Endothelial cell of umbilical vein (primary cell): Measurements from ENCODE around the gene NFKBIE. TPM values are rescaled to one million over a fixed set of nuclear protein-coding genes. Genes with fewer than 3 reads are reported as not detected.

Experiments
- BruUV-seq: library from RNA; stranded (reverse); fragments of 400-500 nt; replicated peaks from 2 replicates; lab custom pipeline; 2021; lab: Mats Ljungman, UMichigan
- CTCF ChIA-PET: fragments of 300-600, 350-600 bp; sonication (Branson Sonifier 250); formaldehyde crosslinking; loops from one replicate; lab custom pipeline; 2021; ENCODE audit warnings: antibody characterized with exemption, inconsistent platforms; lab: Charles Lee
- POLR2A ChIA-PET: fragments of 300-600, 350-600 bp; sonication (Branson Sonifier 250); formaldehyde crosslinking; loops from one replicate; lab custom pipeline; 2021; ENCODE audit warnings: antibody characterized with exemption, inconsistent platforms; lab: Charles Lee
- DNase-seq: peaks from one replicate; pipeline ENCODE4 v3.0.0-alpha.2; 2011; ENCODE audit warnings: low read depth, low spot score
- FAIRE-seq: peaks from 2 replicates; lab custom pipeline; 2011; peaks lifted over from hg19 to GRCh38; lab: Jason Lieb, UNC
- H2AFZ ChIP-seq: 2 replicates; pipeline ENCODE4 v1.6.0; 2012; ENCODE audit warnings: low read depth, low read length, control low read depth, inconsistent platforms
- H3K27ac ChIP-seq: 2 replicates; pipeline ENCODE4 v1.5.1; 2011; ENCODE audit warnings: low read depth, mild to moderate bottlenecking, control low read depth, low read length, moderate library complexity; ENCODE audit not compliant: insufficient read depth
- H3K27me3 ChIP-seq, 2 experiments: 2 replicates each; pipeline versions ENCODE4 v1.6.0 to v1.6.1; 2011; ENCODE audit warnings: low read length in 2 of 2, mixed read lengths in 1 of 2; ENCODE audit not compliant: control insufficient read depth in 2 of 2, insufficient read depth in 2 of 2
- H3K36me3 ChIP-seq, 2 experiments: 2 replicates in 1 of 2; 3 replicates in 1 of 2; pipeline ENCODE4 v1.5.1; 2011; ENCODE audit warnings: low read length in 2 of 2, mild to moderate bottlenecking in 1 of 2, moderate library complexity in 1 of 2; ENCODE audit not compliant: control insufficient read depth in 2 of 2, insufficient read depth in 2 of 2; ENCODE audit errors: extremely low read depth in 1 of 2
- H3K4me1 ChIP-seq: 3 replicates; pipeline ENCODE4 v1.5.1; 2011; ENCODE audit warnings: mild to moderate bottlenecking, low read length; ENCODE audit not compliant: control insufficient read depth, insufficient read depth; ENCODE audit errors: extremely low read depth
- H3K4me2 ChIP-seq: 2 replicates; pipeline ENCODE4 v1.6.1; 2011; ENCODE audit warnings: low read length, control low read depth, mixed read lengths; ENCODE audit not compliant: insufficient read depth
- H3K4me3 ChIP-seq, 3 experiments: fragments of 200-600 bp in 1 of 3; sonication (generic), shearing (Covaris generic) in 1 of 3; replicated peaks in 1 of 3; 2 replicates each; pipeline ENCODE4 v1.5.1; 2011 to 2016; ENCODE audit warnings: control low read depth in 3 of 3, low read length in 3 of 3, mild to moderate bottlenecking in 2 of 3, inconsistent platforms in 1 of 3, low read depth in 1 of 3, moderate library complexity in 1 of 3; ENCODE audit not compliant: insufficient read depth in 1 of 3
- H3K79me2 ChIP-seq: 2 replicates; pipeline ENCODE4 v1.6.0; 2012; ENCODE audit warnings: low read length, inconsistent platforms; ENCODE audit not compliant: control insufficient read depth, insufficient read depth
- H3K9ac ChIP-seq: replicated peaks from 2 replicates; pipeline ENCODE3; 2011; ENCODE audit warnings: low read length, control low read depth; ENCODE audit not compliant: insufficient read depth; ENCODE audit errors: extremely low read depth
- H3K9me1 ChIP-seq: replicated peaks from 3 replicates; pipeline ENCODE4 v1.6.0; 2011; ENCODE audit warnings: mild to moderate bottlenecking, low read length; ENCODE audit not compliant: control insufficient read depth, insufficient read depth; ENCODE audit errors: extremely low read depth
- H3K9me3 ChIP-seq: replicated peaks from 2 replicates; pipeline ENCODE4 v1.5.1; 2012; ENCODE audit warnings: low read length, inconsistent platforms; ENCODE audit not compliant: control insufficient read depth, insufficient read depth
- H4K20me1 ChIP-seq: replicated peaks from 2 replicates; pipeline ENCODE3; 2011; ENCODE audit warnings: mild to moderate bottlenecking, low read length; ENCODE audit not compliant: control insufficient read depth, insufficient read depth; ENCODE audit errors: extremely low read depth
- CTCF ChIP-seq, 2 donors: IDR thresholded peaks; 1 replicate in 1 of 2; 2 replicates in 1 of 2; pipeline ENCODE4 v1.5.1; 2011; ENCODE audit warnings: low read length in 2 of 2, mild to moderate bottlenecking in 2 of 2, moderate library complexity in 2 of 2, control low read depth in 1 of 2, inconsistent platforms in 1 of 2, low read depth in 1 of 2; ENCODE audit not compliant: insufficient read depth in 1 of 2; ENCODE audit errors: extremely low read depth in 1 of 2
- EZH2 ChIP-seq: IDR thresholded peaks from 2 replicates; pipeline ENCODE4 v1.6.1; 2012; ENCODE audit warnings: borderline replicate concordance, low read depth, mild to moderate bottlenecking, moderate library complexity, low read length, inconsistent platforms; ENCODE audit not compliant: severe bottlenecking
- FOS ChIP-seq: IDR thresholded peaks from 2 replicates; pipeline ENCODE4 v1.6.1; 2011; ENCODE audit warnings: mild to moderate bottlenecking, low read length, moderate library complexity, borderline replicate concordance; ENCODE audit not compliant: insufficient read depth
- GATA2 ChIP-seq: IDR thresholded peaks from 2 replicates; pipeline ENCODE4 v1.7.0; 2011; ENCODE audit warnings: low read depth, mild to moderate bottlenecking, moderate library complexity, mixed read lengths, low read length; ENCODE audit not compliant: insufficient read length, insufficient read depth
- JUN ChIP-seq: IDR thresholded peaks from 2 replicates; pipeline ENCODE4 v1.6.1; 2011; ENCODE audit warnings: borderline replicate concordance, low read depth; ENCODE audit not compliant: insufficient read length, insufficient read depth
- MAX ChIP-seq: IDR thresholded peaks from 2 replicates; pipeline ENCODE4 v1.6.1; 2011; ENCODE audit not compliant: insufficient read depth, insufficient read length
- MYC ChIP-seq: IDR thresholded peaks from one replicate; pipeline ENCODE4 v1.6.1; 2011; ENCODE audit warnings: mild to moderate bottlenecking, low read depth, low read length
- POLR2A ChIP-seq: IDR thresholded peaks from 2 replicates; pipeline ENCODE4 v1.6.1; 2012; ENCODE audit warnings: low read depth, mild to moderate bottlenecking, control low read depth, low read length
- POLR2AphosphoS5 ChIP-seq: IDR thresholded peaks from 2 replicates; pipeline ENCODE4 v1.6.1; 2012; ENCODE audit warnings: low read depth, mild to moderate bottlenecking, control low read depth, low read length, moderate library complexity; ENCODE audit not compliant: insufficient read depth
- dilution Hi-C: fragments of 300-500 bp; cut with MboI; formaldehyde crosslinking; loops from one replicate; pipeline ENCODE4 v1.15.0; 2019; ENCODE audit warnings: low sequenced_read_pairs; ENCODE audit not compliant: extremely low pct_ligation_motif_present
- intact Hi-C: fragments of 100-400 bp; cut with micrococcal nuclease; formaldehyde crosslinking; loops from one replicate; pipeline ENCODE4 v1.10.0; 2022
- polyA plus RNA-seq, 4 experiments: library from polyadenylated mRNA; depleted of rRNA in 3 of 4; stranded (reverse) in 3 of 4; unstranded in 1 of 4; fragments of >200 nt; gene quantifications; 2 replicates each; pipeline versions ENCODE4 v1.2.1 to v1.2.3, GENCODE V29; 2011 to 2012; ENCODE audit warnings: missing spikeins in 1 of 4
- total RNA-seq: library from RNA; stranded (reverse); gene quantifications from 2 replicates; pipeline ENCODE4 v1.2.3, GENCODE V29; 2021

NFKBIE gene
- total and polyA plus RNA-seq, 2 donors (not counting 3 experiments of a cell fraction or from before 2014, with no cell fraction given), result 19.0 to 22.6 TPM

- Histone ChIP-seq H3K27me3 (no peaks in the 10 kb centered on the region), H3K9me1 (no peaks in the 10 kb centered on the region), H4K20me1 (no peaks in the 10 kb centered on the region), H2AFZ (no peak overlapping the region), H3K9ac (no peak overlapping the region), H3K4me3 (no peak overlapping the region), H3K4me2 (no peak overlapping the region), H3K9me3 (no peaks in the 10 kb centered on the region), H3K27ac (no peak overlapping the region), H3K4me1 (peaks cover 27% of the 10 kb centered on the region), H3K79me2 (peaks cover 69% of the 10 kb centered on the region), H3K36me3 (peaks cover 8 to 30% of the 10 kb centered on the region in 2 experiments)
- DNase-seq, result no peak
- BruUV-seq, result no TSS peak
- POLR2A ChIA-PET, result interaction anchor here (1.2 kb wide), 1 partner anchor 18 kb away, joined by 4 read pairs; the partner anchor contains the start of gene HSP90AB1
- intact Hi-C loops, result no loop called here
- dilution Hi-C loops, result no loop called here
- CTCF ChIA-PET, result interaction anchor here (1.3 to 3.0 kb wide), 2 partner anchors 56 to 132 kb away, joined by 4 to 22 read pairs; no protein-coding TSS in a partner anchor
- TF ChIP-seq POLR2A (no peak), MYC (no peak), FOS (no peak), POLR2AphosphoS5 (no peak), GATA2 (no peak), EZH2 (no peak), CTCF (IDR thresholded peaks at IDR 0.05; ENCODE audit: extremely low read depth in 1 of 2, insufficient read depth in 1 of 2, low read depth in 1 of 2, low read length in 2 of 2) (no peak), MAX (no peak), JUN (no peak)
- no peak for FAIRE-seq
Measured at GRCh38 chr6:44228433-44228832, 36.9 kb downstream of the NFKBIE start.
